LNCaP clone FGC (cell line): ENCODE measurements around the gene EPHA4.

Experiments
- DNase-seq: peaks from one replicate; pipeline ENCODE4 v3.0.0-alpha.2; 2011; ENCODE audit warnings: low read depth
- H3K4me3 ChIP-seq: 2 replicates; pipeline ENCODE4 v1.5.1; 2011; ENCODE audit warnings: mild to moderate bottlenecking, low read depth, low read length, control low read depth
- TF ChIP-seq, protein P1 (sequence below): IDR thresholded peaks from 2 replicates; pipeline ENCODE4 v1.5.1; 2012; ENCODE audit warnings: mild to moderate bottlenecking; ENCODE audit not compliant: control insufficient read depth, insufficient read depth; ENCODE audit errors: extremely low read depth

Gene EPHA4

DNA sequence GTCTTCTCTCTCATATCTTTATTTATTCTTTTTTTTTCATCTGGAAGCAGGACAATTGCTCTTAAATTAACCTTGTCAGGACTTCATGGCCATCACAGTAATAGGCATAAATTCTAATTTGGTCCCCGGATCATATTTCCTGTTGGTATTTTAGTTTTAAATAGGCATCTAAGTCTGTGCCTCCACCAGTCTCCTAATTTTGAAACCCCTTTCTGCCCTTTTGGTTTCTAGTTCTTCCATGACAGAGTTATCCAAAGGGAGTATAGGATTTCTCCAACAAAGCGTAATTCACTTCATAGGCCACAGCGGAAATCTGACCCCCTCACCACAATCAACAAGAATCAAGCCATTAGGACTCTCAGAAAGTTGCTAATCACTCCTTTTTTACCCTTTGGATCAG, 3.8 kb downstream of the EPHA4 start:
- no peak overlapping the region for H3K4me3 ChIP-seq
- TF ChIP-seq, protein P1, sequence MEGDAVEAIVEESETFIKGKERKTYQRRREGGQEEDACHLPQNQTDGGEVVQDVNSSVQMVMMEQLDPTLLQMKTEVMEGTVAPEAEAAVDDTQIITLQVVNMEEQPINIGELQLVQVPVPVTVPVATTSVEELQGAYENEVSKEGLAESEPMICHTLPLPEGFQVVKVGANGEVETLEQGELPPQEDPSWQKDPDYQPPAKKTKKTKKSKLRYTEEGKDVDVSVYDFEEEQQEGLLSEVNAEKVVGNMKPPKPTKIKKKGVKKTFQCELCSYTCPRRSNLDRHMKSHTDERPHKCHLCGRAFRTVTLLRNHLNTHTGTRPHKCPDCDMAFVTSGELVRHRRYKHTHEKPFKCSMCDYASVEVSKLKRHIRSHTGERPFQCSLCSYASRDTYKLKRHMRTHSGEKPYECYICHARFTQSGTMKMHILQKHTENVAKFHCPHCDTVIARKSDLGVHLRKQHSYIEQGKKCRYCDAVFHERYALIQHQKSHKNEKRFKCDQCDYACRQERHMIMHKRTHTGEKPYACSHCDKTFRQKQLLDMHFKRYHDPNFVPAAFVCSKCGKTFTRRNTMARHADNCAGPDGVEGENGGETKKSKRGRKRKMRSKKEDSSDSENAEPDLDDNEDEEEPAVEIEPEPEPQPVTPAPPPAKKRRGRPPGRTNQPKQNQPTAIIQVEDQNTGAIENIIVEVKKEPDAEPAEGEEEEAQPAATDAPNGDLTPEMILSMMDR, result no peak
- no peak for DNase-seq

GRCh38 chr2:221567809-221568208, 4.3 kb downstream of the EPHA4 start:
- TF ChIP-seq, protein P1, result no peak
- no peak for DNase-seq
- H3K4me3 ChIP-seq, result no peak overlapping the region

DNA sequence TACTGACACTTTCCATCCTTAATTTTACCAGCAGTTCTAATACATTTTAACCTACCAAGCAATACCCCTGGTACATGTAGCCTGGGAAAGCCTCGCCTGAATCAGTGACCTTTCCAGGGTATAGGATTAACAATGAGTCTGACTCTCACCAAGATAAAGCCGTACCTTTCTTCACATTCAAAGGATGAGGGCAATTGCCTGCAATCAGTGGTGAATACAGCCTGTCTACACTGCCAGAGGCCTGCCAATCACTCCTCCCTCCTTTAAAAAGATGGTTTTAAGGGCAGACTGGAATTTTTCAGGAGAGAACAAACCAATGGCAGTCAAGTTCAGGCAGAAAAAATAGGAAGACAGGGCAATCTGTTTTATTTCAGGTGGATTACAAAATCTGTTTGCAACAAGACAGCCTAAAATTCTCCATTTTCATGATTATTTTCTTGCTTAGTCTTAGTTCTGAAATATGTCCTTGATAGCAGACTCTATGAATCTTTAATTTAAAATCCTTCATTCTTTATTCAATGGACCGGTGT, 4.8 kb downstream of the EPHA4 start:
- DNase-seq, result no peak
- TF ChIP-seq, protein P1, result no peak
- no peak overlapping the region for H3K4me3 ChIP-seq

DNA sequence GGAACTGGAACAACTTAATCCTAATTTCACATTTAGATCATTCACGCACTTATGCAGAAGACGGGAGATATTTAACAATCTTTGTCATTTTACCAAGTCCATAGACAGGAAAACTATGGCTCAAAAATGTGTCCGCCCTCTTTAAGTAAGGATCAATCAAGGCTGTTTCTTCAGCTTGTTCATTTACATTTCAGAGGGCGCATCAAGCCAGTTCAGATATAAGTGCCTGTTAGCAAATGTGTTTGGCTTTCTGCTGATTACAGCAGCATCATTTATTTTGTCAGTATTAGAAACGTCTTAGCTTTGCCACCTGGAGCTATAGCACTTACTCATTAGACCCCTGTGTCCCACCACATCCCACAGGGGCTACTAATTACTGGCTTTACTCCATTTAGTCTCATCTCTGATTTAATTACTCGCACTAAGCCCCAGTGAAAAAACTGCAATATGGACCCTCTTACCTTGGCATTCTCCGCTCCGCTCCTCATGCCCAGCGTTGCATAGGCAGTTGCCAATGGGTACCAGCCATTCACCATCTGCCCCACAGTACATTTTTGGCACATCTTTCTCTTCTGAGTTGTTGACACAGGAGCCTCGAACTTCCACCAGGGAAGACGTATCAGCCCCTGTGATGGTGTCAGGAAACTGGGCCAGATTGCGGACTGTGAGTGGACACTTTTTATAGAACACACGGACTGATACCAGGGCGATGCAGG, 8.7 kb downstream of the EPHA4 start:
- TF ChIP-seq, protein P1, result no peak

GRCh38 chr2:221562226-221562625, 9.9 kb downstream of the EPHA4 start:
- TF ChIP-seq, protein P1, result no peak
- no peak for DNase-seq
- no peak overlapping the region for H3K4me3 ChIP-seq

More for the DNA sequence above, 8.7 kb downstream of the EPHA4 start:
- H3K4me3 ChIP-seq, result no peak overlapping the region
- DNase-seq, result no peak

DNA sequence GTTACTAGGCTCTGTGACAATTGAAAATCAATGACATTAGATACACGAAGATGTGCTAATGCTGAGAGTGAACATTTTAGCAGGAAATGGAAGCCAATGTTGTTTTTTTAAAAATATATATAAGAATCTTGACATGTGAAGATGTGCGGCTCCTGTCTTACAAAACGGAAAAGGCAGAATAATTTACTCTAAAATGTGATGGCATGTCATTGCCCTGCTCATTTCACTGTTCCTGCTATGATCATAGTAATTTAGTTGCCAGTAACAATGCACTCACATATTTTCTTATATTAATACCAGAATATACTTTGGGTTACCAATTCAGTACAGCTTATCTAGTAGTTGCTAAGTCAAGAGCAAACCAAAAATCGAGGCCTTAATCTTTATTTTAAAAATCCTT, 10.3 kb downstream of the EPHA4 start:
- no peak for DNase-seq
- TF ChIP-seq, protein P1, result no peak
- no peak overlapping the region for H3K4me3 ChIP-seq

- H3K4me3 ChIP-seq, result no peak overlapping the region
- TF ChIP-seq, protein P1, result no peak
- no peak for DNase-seq
These were observed 12.1 kb downstream of the EPHA4 start for GRCh38 chr2:221559991-221560390.
